Retinal pigment epithelial cell (primary cell): Measurements from ENCODE around the gene PEG3.

ENCODE experiments used
- DNase-seq: peaks from one replicate; pipeline ENCODE4 v3.0.0-alpha.2; 2010; ENCODE audit warnings: low read depth
- H3K4me3 ChIP-seq: 2 replicates; pipeline ENCODE4 v1.5.1; 2011; ENCODE audit warnings: mild to moderate bottlenecking, low read length, control low read depth, moderate library complexity
- CTCF ChIP-seq: conservative IDR thresholded peaks from 2 replicates; pipeline ENCODE4 v1.5.1; 2011; ENCODE audit warnings: low read depth, low read length, control low read depth, inconsistent platforms

Gene PEG3

GRCh38 chr19:56840451-56841192 is at the start of gene PEG3, which contains the start of gene ZIM2:
PEG3 (minus strand) TSS chr19:56840726; CDS start chr19:56824655, 16,071 bp downstream.
ZIM2 (minus strand) TSS chr19:56840726; CDS start chr19:56824277, 16,449 bp downstream.
- peak within 1 kb of the TSS; percentile 15 for H3K4me3 ChIP-seq
- no peak for TF ChIP-seq CTCF
- DNase-seq = no peak

- DNase-seq = no peak
- no peak for TF ChIP-seq CTCF
- no peak overlapping the region for H3K4me3 ChIP-seq
These were observed 44.9 kb upstream of the PEG3 start for GRCh38 chr19:56885173-56885985.

- no peak for TF ChIP-seq CTCF
- DNase-seq = no peak
- no peak overlapping the region for H3K4me3 ChIP-seq
These were observed 43.9 kb upstream of the PEG3 start for GRCh38 chr19:56884441-56884840.

GRCh38 chr19:56880592-56881190 is 40.2 kb upstream of the PEG3 start:
- TF ChIP-seq CTCF = no peak
- H3K4me3 ChIP-seq = no peak overlapping the region
- no peak for DNase-seq

GRCh38 chr19:56877069-56877715 is 36.7 kb upstream of the PEG3 start:
- no peak for TF ChIP-seq CTCF
- no peak for DNase-seq
- H3K4me3 ChIP-seq = no peak overlapping the region

GRCh38 chr19:56875717-56876116 is 35.2 kb upstream of the PEG3 start:
- no peak for TF ChIP-seq CTCF
- no peak overlapping the region for H3K4me3 ChIP-seq
- DNase-seq = no peak
